ENCODE data around the gene KIF19. TPM values are rescaled to one million over a fixed set of nuclear protein-coding genes. Genes with fewer than 3 reads are reported as not detected.

The KIF19 gene
- total RNA-seq, 2 donors from 2014 or later, result 0.56 to 0.95 TPM

DNA sequence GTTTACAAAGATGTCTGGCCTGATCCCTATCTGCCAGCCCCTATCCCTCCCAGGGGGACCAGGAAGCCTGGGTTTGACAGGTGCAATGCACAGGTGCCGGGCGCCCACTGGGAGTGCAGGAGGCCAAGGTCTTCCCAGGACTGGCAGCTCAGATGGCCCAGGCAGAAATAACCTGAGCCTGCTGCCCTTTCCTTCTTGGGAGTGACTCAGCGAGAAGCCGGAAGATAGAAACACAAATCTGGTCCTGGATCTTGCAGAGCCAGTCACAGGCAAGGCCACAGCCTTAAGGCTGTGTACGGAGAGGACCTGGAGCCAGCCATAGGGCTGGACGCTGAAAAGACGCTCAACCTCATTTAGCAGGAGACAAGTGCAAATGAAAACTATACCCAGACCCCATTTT lies 69.0 kb downstream of the KIF19 start:
- Histone ChIP-seq H3K27me3 (replicated peaks; ENCODE audit: insufficient read depth) (no peaks in the 10 kb centered on the region), H3K9me3 (no peaks in the 10 kb centered on the region), H3K4me3 (no peak overlapping the region), H3K27ac (peak overlapping the region; percentile 15 to 37), H3K4me1 (ENCODE audit: control insufficient read depth in 1 of 2, low read depth in 2 of 2) (peaks cover 13 to 30% of the 10 kb centered on the region in 2 donors), H3K36me3 (no peaks in the 10 kb centered on the region)
- TF ChIP-seq, protein P1, sequence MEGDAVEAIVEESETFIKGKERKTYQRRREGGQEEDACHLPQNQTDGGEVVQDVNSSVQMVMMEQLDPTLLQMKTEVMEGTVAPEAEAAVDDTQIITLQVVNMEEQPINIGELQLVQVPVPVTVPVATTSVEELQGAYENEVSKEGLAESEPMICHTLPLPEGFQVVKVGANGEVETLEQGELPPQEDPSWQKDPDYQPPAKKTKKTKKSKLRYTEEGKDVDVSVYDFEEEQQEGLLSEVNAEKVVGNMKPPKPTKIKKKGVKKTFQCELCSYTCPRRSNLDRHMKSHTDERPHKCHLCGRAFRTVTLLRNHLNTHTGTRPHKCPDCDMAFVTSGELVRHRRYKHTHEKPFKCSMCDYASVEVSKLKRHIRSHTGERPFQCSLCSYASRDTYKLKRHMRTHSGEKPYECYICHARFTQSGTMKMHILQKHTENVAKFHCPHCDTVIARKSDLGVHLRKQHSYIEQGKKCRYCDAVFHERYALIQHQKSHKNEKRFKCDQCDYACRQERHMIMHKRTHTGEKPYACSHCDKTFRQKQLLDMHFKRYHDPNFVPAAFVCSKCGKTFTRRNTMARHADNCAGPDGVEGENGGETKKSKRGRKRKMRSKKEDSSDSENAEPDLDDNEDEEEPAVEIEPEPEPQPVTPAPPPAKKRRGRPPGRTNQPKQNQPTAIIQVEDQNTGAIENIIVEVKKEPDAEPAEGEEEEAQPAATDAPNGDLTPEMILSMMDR (IDR thresholded peaks at IDR 0.05), result no peak
- no peak for DNase-seq (ENCODE audit: low spot score)
- ATAC-seq (ENCODE audit: insufficient number of reproducible peaks, low FRiP score, low read depth), result no peak

DNA sequence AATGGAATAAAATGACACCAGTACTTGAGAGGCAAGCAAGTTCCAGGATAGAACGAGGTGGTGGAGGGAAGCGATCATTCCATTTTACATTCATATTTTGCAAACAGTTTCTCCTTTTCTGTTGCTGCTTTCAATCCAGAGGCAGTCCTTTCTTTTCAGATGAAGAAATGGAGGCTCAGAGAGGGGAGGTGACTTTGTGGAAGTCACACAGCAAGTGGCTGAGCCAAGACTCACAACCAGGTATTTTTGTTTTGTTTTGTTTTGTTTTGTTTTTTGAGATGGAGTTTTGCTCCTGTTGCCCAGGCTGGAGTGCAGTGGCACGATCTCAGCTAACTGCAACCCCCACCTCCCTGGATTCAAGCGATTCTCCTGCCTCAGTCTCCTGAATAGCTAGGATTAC lies 70.5 kb downstream of the KIF19 start:
- Histone ChIP-seq H3K9me3 (no peaks in the 10 kb centered on the region), H3K36me3 (no peaks in the 10 kb centered on the region), H3K4me3 (no peak overlapping the region), H3K27me3 (replicated peaks; ENCODE audit: insufficient read depth) (no peaks in the 10 kb centered on the region), H3K4me1 (ENCODE audit: control insufficient read depth in 1 of 2, low read depth in 2 of 2) (peaks cover 13 to 30% of the 10 kb centered on the region in 2 donors), H3K27ac (no peak overlapping the region)
- TF ChIP-seq, protein P1 (IDR thresholded peaks at IDR 0.05), result no peak
- DNase-seq (ENCODE audit: low spot score) (no peak), ATAC-seq (ENCODE audit: insufficient number of reproducible peaks, low FRiP score, low read depth) (no peak)

DNA sequence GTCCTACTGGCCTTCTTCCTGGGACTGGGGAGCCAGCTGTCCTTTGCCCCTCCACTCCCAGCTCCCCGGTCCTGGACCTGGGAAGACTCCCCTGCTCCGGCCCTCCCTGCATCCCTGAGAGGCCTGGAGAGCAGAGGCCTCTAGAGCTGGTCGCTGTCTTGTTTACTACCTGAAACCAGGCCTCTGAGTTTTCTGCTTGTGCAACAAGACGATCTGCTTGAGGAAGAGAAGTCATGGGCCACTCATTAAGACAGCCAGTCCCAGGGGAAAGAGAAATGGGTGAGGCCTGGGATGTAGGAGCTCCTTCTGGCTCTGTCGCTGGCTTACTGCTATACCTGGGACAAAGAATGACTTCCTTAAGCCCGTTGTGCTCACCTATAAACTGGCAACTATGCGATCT lies 76.0 kb downstream of the KIF19 start:
- no peak for ATAC-seq (ENCODE audit: insufficient number of reproducible peaks, low FRiP score, low read depth)
- TF ChIP-seq, protein P1 (IDR thresholded peaks at IDR 0.05), result no peak

DNA sequence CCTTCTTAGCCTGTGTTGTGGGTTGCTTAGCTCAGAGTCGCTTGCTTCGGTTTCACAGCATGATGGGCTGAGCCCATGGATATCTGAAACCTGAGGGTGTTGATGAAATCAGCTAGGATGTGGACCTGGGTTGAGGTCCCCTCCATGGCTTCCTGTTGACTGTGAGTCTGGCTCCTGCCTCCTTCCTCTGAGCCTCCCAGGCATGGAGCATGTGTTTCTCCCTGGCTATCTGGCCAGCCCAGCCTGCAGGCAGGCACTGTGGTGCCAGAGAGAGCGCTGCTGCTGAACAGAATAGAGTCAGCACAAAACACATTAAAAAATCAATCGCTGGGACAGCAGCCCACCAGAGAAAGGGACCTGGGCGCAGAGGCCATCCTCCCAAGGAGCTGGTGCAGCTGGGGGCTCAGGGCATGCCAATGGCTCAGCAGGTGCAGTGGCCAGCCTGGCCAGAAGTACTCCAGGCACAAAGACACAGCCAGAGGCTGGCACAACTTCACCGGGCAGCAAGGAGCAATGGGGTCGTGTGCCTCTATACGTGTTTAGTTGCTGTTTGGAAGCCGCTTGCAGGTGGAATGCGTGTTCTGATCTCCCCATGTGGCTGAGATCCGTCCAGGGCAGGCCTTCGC lies 77.6 kb downstream of the KIF19 start:
- no peaks in the 10 kb centered on the region for H3K27me3 ChIP-seq (replicated peaks; ENCODE audit: insufficient read depth)

More for the DNA sequence above, 76.0 kb downstream of the KIF19 start:
- DNase-seq (ENCODE audit: low spot score), result no peak
- Histone ChIP-seq H3K27me3 (replicated peaks; ENCODE audit: insufficient read depth) (no peaks in the 10 kb centered on the region), H3K4me1 (ENCODE audit: control insufficient read depth in 1 of 2, low read depth in 2 of 2) (no peaks in the 10 kb centered on the region), H3K4me3 (no peak overlapping the region), H3K36me3 (no peaks in the 10 kb centered on the region), H3K9me3 (no peaks in the 10 kb centered on the region), H3K27ac (no peak overlapping the region)

DNA sequence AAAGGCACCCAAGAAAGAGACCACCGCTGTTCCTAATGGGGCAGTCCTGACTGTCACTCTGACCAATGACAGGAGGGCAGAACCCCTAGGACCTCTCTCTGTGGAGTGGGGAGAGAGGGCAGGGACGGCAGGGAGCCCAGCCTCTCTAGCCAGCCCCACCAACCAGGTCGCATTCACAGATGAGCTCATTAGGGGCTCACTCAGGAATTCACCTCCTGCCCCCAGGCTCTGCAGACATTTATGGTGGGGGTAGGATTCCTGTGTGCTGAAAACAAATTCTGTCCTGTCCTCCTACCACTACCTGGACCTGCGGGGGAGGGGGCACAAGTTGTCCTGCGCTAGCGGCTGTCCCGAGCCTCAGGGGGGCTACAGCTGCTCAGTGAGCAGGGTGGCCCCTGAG lies 78.2 kb downstream of the KIF19 start:
- DNase-seq (ENCODE audit: low spot score) (no peak), ATAC-seq (ENCODE audit: insufficient number of reproducible peaks, low FRiP score, low read depth) (no peak)
- TF ChIP-seq, protein P1 (IDR thresholded peaks at IDR 0.05), result no peak
- H3K4me1 ChIP-seq (ENCODE audit: control insufficient read depth in 1 of 2, low read depth in 2 of 2), result no peaks in the 10 kb centered on the region
- H3K27me3 ChIP-seq (replicated peaks; ENCODE audit: insufficient read depth), result no peaks in the 10 kb centered on the region
- no peaks in the 10 kb centered on the region for H3K9me3 ChIP-seq
- no peaks in the 10 kb centered on the region for H3K36me3 ChIP-seq
- no peak overlapping the region for H3K27ac ChIP-seq
- no peak overlapping the region for H3K4me3 ChIP-seq

More for the DNA sequence above, 77.6 kb downstream of the KIF19 start:
- no peaks in the 10 kb centered on the region for H3K4me1 ChIP-seq (ENCODE audit: control insufficient read depth in 1 of 2, low read depth in 2 of 2)
- no peak for DNase-seq (ENCODE audit: low spot score)
- no peaks in the 10 kb centered on the region for H3K36me3 ChIP-seq
- H3K27ac ChIP-seq, result no peak overlapping the region
- no peaks in the 10 kb centered on the region for H3K9me3 ChIP-seq
- ATAC-seq (ENCODE audit: insufficient number of reproducible peaks, low FRiP score, low read depth), result no peak
- TF ChIP-seq, protein P1 (IDR thresholded peaks at IDR 0.05), result no peak
- H3K4me3 ChIP-seq, result no peak overlapping the region

Data from thoracic aorta (tissue), 2 donors.